Activated B cell treated with CpG ODN at 0.5 μM for 24 hours (primary cell): ENCODE results near the gene TAF6. TPM values are rescaled to one million over a fixed set of nuclear protein-coding genes. Genes with fewer than 3 reads are reported as not detected.

Experiments
- ATAC-seq: fragments of 200-7000 bp; cut with Tn5 transposase; one replicate; pipeline ENCODE4 v1.10.0; 2021; ENCODE audit warnings: low read depth, mild to moderate bottlenecking, moderate library complexity
- CTCF ChIA-PET: fragments of 350-600 bp; sonication (Branson Sonifier 250); formaldehyde crosslinking; loops from one replicate; lab custom pipeline; 2021; ENCODE audit warnings: antibody characterized with exemption; lab: Charles Lee
- POLR2A ChIA-PET: fragments of 350-600 bp; sonication (Branson Sonifier 250); formaldehyde crosslinking; loops from one replicate; lab custom pipeline; 2021; ENCODE audit warnings: antibody characterized with exemption; lab: Charles Lee
- DNase-seq: peaks from one replicate; pipeline ENCODE4 v3.0.0; 2022
- H3K27ac Mint-ChIP-seq: one replicate; pipeline ENCODE4 v1.8.0; 2020; ENCODE audit warnings: mixed read lengths
- H3K27me3 Mint-ChIP-seq: one replicate; pipeline ENCODE4 v1.8.0; 2021; ENCODE audit warnings: mixed read lengths
- H3K36me3 Mint-ChIP-seq: one replicate; pipeline ENCODE4 v1.8.0; 2021; ENCODE audit warnings: low read depth, mixed read lengths
- H3K4me1 Mint-ChIP-seq: one replicate; pipeline ENCODE4 v1.8.0; 2021; ENCODE audit warnings: mixed read lengths
- H3K4me3 Mint-ChIP-seq: one replicate; pipeline ENCODE4 v1.8.0; 2020; ENCODE audit warnings: mild to moderate bottlenecking, mixed read lengths
- H3K9me3 Mint-ChIP-seq: one replicate; pipeline ENCODE4 v1.8.0; 2020; ENCODE audit warnings: mixed read lengths
- intact Hi-C: fragments of 100-400 bp; cut with micrococcal nuclease; formaldehyde crosslinking; loops from one replicate; pipeline ENCODE4 v1.15.1; 2024
- total RNA-seq: library from RNA; stranded (reverse); gene quantifications from 2 replicates; pipeline ENCODE4 v1.2.3, GENCODE V29; 2022
- TF ChIP-seq, protein P1 (sequence below): fragments of 200-600 bp; IDR thresholded peaks from one replicate; pipeline ENCODE4 v1.8.0; 2022; ENCODE audit warnings: antibody characterized with exemption, mild to moderate bottlenecking

The TAF6 gene
- 42.6 and 54.9 TPM in 2 replicates for total RNA-seq

DNA sequence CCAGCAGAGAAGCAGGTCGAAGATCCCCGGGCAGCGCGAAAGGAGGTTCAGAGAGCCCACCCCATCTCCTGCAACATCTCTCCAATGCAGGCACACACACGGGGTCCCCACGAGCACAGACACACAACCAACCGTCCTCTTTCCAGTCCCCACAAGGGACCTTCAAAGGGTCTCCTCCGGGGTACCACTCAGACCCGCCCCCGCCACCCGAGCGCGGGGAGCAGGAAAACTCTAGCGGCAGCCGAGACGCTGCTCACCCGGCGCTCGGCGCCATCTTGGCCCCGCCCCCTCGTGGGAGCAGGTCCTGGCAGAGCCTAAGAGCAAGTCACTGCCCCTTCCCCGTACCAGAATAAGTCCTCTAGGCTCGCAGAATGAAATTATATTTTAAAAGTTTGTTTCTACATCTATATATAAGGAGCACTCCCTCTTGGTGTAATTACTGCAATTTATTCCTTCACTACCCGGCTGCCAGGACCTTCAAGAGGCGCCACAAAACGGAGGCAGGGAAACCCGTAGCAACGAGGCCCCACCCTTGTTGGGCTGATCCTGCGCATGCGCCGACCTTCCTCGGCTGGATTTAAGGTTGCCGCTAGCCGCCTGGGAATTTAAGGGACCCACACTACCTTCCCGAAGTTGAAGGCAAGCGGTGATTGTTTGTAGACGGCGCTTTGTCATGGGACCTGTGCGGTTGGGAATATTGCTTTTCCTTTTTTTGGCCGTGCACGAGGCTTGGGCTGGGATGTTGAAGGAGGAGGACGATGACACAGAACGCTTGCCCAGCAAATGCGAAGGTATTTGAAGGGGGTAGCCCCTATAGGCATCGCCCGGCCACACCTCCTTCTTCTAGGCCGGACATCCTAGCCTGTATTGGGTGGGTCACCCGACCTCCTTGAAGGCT is at the start of gene TAF6, which contains the start of gene CNPY4:
Gene TAF6, minus strand, starts transcription at position 287 of the 898 bp plus-strand sequence. CDS start 5,149 bp downstream, outside the sequence.
Gene CNPY4, plus strand, starts transcription at position 563 of the 898 bp plus-strand sequence. Its CDS starts 111 bp downstream, at position 674.
- ChIA-PET POLR2A (interaction anchor here (0.9 to 1.9 kb wide), 3 partner anchors 18 to 58 kb away, joined by 3 to 17 read pairs (median 4); partner anchors contain the start of genes AP4M1, GPC2, MCM7 and STAG3), CTCF (interaction anchor here (0.7 kb wide), 1 partner anchor 12 kb away, joined by 3 read pairs; no protein-coding TSS in a partner anchor)
- intact Hi-C loops, result loop anchor here (1.0 to 2.0 kb wide), 4 partner anchors 8 to 201 kb away; partner anchors contain the start of genes AP4M1, MCM7 and TRIM4
- Mint-ChIP-seq H3K9me3 (no peaks in the 10 kb centered on the region), H3K27me3 (no peaks in the 10 kb centered on the region), H3K27ac (peak within 1 kb of the TSS; percentile 99), H3K36me3 (peaks cover 11% of the 10 kb centered on the region), H3K4me1 (peaks cover 31% of the 10 kb centered on the region), H3K4me3 (peak within 1 kb of the TSS; percentile 98)
- peak; percentile 86 for ATAC-seq
- TF ChIP-seq, protein P1, sequence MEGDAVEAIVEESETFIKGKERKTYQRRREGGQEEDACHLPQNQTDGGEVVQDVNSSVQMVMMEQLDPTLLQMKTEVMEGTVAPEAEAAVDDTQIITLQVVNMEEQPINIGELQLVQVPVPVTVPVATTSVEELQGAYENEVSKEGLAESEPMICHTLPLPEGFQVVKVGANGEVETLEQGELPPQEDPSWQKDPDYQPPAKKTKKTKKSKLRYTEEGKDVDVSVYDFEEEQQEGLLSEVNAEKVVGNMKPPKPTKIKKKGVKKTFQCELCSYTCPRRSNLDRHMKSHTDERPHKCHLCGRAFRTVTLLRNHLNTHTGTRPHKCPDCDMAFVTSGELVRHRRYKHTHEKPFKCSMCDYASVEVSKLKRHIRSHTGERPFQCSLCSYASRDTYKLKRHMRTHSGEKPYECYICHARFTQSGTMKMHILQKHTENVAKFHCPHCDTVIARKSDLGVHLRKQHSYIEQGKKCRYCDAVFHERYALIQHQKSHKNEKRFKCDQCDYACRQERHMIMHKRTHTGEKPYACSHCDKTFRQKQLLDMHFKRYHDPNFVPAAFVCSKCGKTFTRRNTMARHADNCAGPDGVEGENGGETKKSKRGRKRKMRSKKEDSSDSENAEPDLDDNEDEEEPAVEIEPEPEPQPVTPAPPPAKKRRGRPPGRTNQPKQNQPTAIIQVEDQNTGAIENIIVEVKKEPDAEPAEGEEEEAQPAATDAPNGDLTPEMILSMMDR, result no peak
- DNase-seq, result peak; percentile 88

- Mint-ChIP-seq H3K27ac (no peak overlapping the region), H3K36me3 (no peaks in the 10 kb centered on the region), H3K9me3 (no peaks in the 10 kb centered on the region), H3K27me3 (peaks cover 42% of the 10 kb centered on the region), H3K4me1 (peaks cover 49% of the 10 kb centered on the region), H3K4me3 (peak overlapping the region; percentile 64)
- intact Hi-C loops, result loop anchor here (1.0 kb wide), 1 partner anchor 10 kb away; the partner anchor contains the start of gene TRAPPC14
- ChIA-PET CTCF (no interaction called here), POLR2A (interaction anchor here (0.5 to 2.0 kb wide), 10 partner anchors 9 to 261 kb away, joined by 3 to 9 read pairs (median 4); partner anchors contain the start of genes GPC2, LAMTOR4, MEPCE and STAG3)
- ATAC-seq, result no peak
- TF ChIP-seq, protein P1, result no peak
- DNase-seq, result no peak
Observed at GRCh38 chr7:100167912-100168323, 48.8 kb upstream of the TAF6 start.

DNA sequence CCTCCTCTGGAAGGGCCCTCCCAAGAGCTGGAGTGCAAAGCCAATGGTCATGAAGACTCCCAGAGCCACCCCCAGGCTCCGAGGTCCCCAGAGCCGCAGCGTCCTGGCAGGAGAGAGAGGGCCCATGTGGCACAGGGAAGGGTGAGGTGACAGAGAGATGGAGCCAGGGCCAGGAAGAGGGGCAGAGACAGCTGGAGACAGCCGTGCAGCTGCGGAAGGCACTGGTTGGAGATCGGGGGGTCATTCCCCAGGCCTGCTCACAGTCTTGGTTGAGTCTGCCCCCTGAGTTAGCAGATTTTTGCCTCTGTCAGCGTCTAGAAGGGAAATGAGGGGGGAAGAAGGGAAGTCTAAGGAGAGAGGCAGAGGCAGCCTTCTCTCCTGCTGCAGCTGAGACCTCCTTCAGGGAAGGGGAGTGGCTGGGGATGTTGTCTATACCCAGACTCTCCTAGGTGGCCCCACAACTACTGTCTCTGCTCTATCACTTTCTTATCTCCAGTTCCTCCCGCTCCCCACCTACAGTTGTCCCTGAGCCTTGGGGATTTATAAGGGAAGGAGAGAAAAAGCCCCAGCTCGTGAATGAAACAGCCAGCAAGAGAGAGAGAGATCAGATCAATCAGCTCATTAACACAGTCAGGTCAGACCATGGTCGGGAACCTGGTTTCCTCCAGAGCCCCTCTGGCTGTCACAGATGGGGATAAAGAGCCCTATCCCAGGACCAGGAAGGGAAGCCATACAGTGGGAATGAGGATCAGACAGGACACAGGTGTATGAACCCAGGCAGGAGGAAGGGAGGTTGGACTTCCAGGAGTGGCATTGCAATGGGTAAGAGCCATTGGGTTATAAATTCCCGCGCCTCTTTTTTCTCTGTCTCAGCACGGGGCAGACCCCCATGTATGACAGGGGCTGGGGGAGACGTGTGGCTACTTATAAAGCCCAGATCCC is 48.1 kb upstream of the TAF6 start:
- POLR2A ChIA-PET, result interaction anchor here (0.6 to 2.0 kb wide), 11 partner anchors 10 to 262 kb away, joined by 3 to 9 read pairs (median 4); partner anchors contain the start of genes AP4M1, GPC2, LAMTOR4 and MCM7
- H3K27ac Mint-ChIP-seq, result no peak overlapping the region
- H3K4me3 Mint-ChIP-seq, result peak overlapping the region; percentile 64
- TF ChIP-seq, protein P1, result no peak
- ATAC-seq, result no peak
- CTCF ChIA-PET, result no interaction called here
- intact Hi-C loops, result no loop called here
- H3K9me3 Mint-ChIP-seq, result no peaks in the 10 kb centered on the region
- H3K36me3 Mint-ChIP-seq, result no peaks in the 10 kb centered on the region
- peaks cover 42% of the 10 kb centered on the region for H3K27me3 Mint-ChIP-seq
- DNase-seq, result no peak
- H3K4me1 Mint-ChIP-seq, result peaks cover 49% of the 10 kb centered on the region

DNA sequence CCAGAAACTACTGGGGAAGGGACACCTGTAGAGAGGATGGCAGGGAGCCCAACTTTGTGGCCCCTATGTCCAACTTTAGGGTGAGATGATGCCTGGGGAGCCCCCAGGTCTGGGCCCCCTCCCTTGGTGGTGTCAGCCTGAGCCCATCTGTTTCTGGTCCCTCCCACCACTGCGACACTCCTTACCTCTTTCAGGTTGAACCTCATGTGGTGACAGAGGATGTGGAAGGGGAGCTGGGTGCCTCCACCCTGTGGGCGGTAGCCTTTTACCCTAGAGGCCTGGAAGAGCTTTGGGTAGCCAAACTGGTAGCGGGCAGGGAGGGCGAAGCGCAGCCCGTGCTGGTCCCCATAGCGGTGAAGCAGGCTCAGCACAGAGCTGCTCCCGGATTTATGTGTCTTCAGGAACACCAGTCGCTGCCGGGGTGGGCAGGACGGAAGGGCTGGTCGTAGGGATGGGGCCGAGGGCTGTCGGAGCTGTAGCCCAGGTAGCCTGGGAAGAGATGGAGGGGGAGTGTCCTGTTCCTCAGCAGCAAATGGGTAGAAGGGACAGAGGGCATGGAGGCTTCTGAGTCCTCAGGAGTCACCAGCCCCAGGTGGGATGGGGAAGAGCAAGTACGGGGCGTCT is 47.3 kb upstream of the TAF6 start:
- CTCF ChIA-PET, result interaction anchor here (0.6 kb wide), 1 partner anchor 283 kb away, joined by 4 read pairs; no protein-coding TSS in a partner anchor
- POLR2A ChIA-PET, result interaction anchor here (0.7 to 2.0 kb wide), 5 partner anchors 11 to 270 kb away, joined by 3 to 6 read pairs (median 4); partner anchors contain the start of genes AP4M1, GPC2, LAMTOR4 and MCM7
- DNase-seq (no peak), ATAC-seq (no peak)
- Mint-ChIP-seq H3K27ac (no peak overlapping the region), H3K27me3 (peaks cover 39% of the 10 kb centered on the region), H3K4me3 (no peak overlapping the region), H3K36me3 (no peaks in the 10 kb centered on the region), H3K9me3 (no peaks in the 10 kb centered on the region), H3K4me1 (peaks cover 45% of the 10 kb centered on the region)
- TF ChIP-seq, protein P1, result no peak
- intact Hi-C loops, result no loop called here
